Calu3 (cell line): ENCODE data around the gene RABGEF1. TPM values are rescaled to one million over a fixed set of nuclear protein-coding genes. Genes with fewer than 3 reads are reported as not detected.
"Not testable (repeated sequence)": the region's sequence is repeated elsewhere in the genome, so short reads cannot be mapped to it uniquely, and the experiment has no call there.

ENCODE experiments used
- Bru-seq: library from RNA; stranded (reverse); fragments of 400-500 nt; gene quantifications from one replicate; lab custom pipeline; 2021; lab: Mats Ljungman, UMichigan
- BruChase-seq, 2 experiments: library from RNA; stranded (reverse); fragments of 400-500 nt; gene quantifications; one replicate each; lab custom pipeline; 2021; lab: Mats Ljungman, UMichigan
- BruUV-seq: library from RNA; stranded (reverse); fragments of 400-500 nt; replicated peaks from 2 replicates; lab custom pipeline; 2021; lab: Mats Ljungman, UMichigan
- CTCF ChIA-PET: fragments of 300-600 bp; sonication (Branson Sonifier 250); formaldehyde crosslinking; loops from one replicate; lab custom pipeline; 2022; ENCODE audit warnings: antibody characterized with exemption; lab: Charles Lee
- DNase-seq: peaks from one replicate; pipeline ENCODE4 v3.0.0; 2022
- H3K27ac Mint-ChIP-seq: one replicate; pipeline ENCODE4 v1.8.0; 2022; ENCODE audit warnings: mixed read lengths; ENCODE audit not compliant: unreplicated experiment
- H3K27me3 Mint-ChIP-seq: one replicate; pipeline ENCODE4 v1.8.0; 2022; ENCODE audit warnings: mixed read lengths; ENCODE audit not compliant: unreplicated experiment
- H3K36me3 Mint-ChIP-seq: one replicate; pipeline ENCODE4 v1.8.0; 2022; ENCODE audit warnings: mild to moderate bottlenecking, moderate library complexity, mixed read lengths; ENCODE audit not compliant: insufficient read depth, unreplicated experiment
- H3K4me1 Mint-ChIP-seq: one replicate; pipeline ENCODE4 v1.8.0; 2022; ENCODE audit warnings: mild to moderate bottlenecking, low read depth, mixed read lengths; ENCODE audit not compliant: unreplicated experiment
- H3K4me3 Mint-ChIP-seq: one replicate; pipeline ENCODE4 v1.8.0; 2022; ENCODE audit warnings: mild to moderate bottlenecking, low read depth, moderate library complexity, mixed read lengths; ENCODE audit not compliant: unreplicated experiment
- H3K9me3 Mint-ChIP-seq: one replicate; pipeline ENCODE4 v1.8.0; 2022; ENCODE audit warnings: low read depth, mixed read lengths; ENCODE audit not compliant: unreplicated experiment
- intact Hi-C: fragments of 100-400 bp; cut with micrococcal nuclease; formaldehyde crosslinking; loops from one replicate; pipeline ENCODE4 v1.10.0; 2022; ENCODE audit not compliant: unreplicated experiment
- long read RNA-seq: library from polyadenylated mRNA; stranded (forward); transcript quantifications from one replicate; pipeline ENCODE4 v2.0.0, GENCODE V29; 2022
- total RNA-seq: library from RNA; stranded (reverse); gene quantifications from 2 replicates; pipeline ENCODE4 v1.2.3, GENCODE V29; 2022
- TF ChIP-seq, protein P1 (sequence below): fragments of 200-600 bp; IDR thresholded peaks from one replicate; pipeline ENCODE4 v1.8.0; 2022; ENCODE audit warnings: antibody characterized with exemption; ENCODE audit not compliant: unreplicated experiment

Gene RABGEF1
- total RNA-seq (12.2 and 14.2 TPM in 2 replicates), Bru-seq, nascent RNA (percentile 64 among the genes with signal in this experiment), BruChase-seq, experiment 1, labeled RNA remaining after a 6-hour chase (percentile 71 among the genes with signal in this experiment), BruChase-seq, experiment 2, labeled RNA remaining after a 2-hour chase (percentile 71 among the genes with signal in this experiment)
- long read RNA-seq, partial matches to known transcripts = 2 of 20 reads
- long read RNA-seq, other reads (novel, unspliced or antisense) = 14 of 20 reads

DNA sequence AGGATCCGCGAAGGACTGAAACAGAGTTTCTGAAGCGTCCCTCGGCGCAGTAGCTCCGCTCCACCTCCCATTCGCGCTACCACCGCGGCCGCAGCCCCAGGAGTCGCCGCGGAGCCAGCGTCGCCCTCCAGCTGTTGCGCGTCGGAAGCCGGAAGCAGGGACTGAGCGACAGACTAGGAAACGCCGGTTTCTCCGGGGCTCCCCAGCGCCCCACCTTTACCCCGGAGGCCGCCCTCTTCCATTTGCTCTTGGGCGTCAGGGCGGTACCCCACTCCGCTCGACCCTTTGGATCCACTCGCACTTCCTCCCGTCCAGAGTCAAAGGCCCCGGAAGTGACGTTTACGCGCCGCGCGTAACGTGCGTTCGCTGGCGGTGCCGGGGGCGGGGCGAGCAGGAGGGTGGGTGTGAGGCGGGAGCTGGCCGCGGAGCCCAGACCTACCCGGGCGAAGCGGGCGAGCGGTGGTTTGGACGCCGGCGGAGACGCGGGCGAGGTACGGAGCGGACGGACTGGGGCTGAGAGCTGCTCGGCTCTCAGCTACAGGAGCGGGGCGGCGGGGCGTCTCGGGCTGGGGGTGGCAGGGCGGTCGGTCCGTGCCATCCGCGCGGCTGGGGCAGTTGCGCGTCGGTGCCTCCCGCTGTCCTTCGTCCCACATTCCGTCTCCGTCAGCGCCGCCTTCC, at the start of gene RABGEF1:
RABGEF1 (plus strand) TSS at position 432 of the 678 bp plus-strand sequence. CDS start 31,167 bp downstream, outside the sequence.
- BruUV-seq = no TSS peak
- intact Hi-C loops = no loop called here
- TF ChIP-seq, protein P1, sequence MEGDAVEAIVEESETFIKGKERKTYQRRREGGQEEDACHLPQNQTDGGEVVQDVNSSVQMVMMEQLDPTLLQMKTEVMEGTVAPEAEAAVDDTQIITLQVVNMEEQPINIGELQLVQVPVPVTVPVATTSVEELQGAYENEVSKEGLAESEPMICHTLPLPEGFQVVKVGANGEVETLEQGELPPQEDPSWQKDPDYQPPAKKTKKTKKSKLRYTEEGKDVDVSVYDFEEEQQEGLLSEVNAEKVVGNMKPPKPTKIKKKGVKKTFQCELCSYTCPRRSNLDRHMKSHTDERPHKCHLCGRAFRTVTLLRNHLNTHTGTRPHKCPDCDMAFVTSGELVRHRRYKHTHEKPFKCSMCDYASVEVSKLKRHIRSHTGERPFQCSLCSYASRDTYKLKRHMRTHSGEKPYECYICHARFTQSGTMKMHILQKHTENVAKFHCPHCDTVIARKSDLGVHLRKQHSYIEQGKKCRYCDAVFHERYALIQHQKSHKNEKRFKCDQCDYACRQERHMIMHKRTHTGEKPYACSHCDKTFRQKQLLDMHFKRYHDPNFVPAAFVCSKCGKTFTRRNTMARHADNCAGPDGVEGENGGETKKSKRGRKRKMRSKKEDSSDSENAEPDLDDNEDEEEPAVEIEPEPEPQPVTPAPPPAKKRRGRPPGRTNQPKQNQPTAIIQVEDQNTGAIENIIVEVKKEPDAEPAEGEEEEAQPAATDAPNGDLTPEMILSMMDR = no peak
- DNase-seq = peak; percentile 93
- Mint-ChIP-seq H3K36me3 (peaks cover 28% of the 10 kb centered on the region), H3K4me1 (no peaks in the 10 kb centered on the region), H3K27ac (peak within 1 kb of the TSS; percentile 82), H3K27me3 (no peaks in the 10 kb centered on the region), H3K9me3 (peaks cover 4% of the 10 kb centered on the region), H3K4me3 (peak within 1 kb of the TSS; percentile 85)
- CTCF ChIA-PET = interaction anchor here (0.6 kb wide), 1 partner anchor 39 kb away, joined by 3 read pairs; no protein-coding TSS in a partner anchor

DNA sequence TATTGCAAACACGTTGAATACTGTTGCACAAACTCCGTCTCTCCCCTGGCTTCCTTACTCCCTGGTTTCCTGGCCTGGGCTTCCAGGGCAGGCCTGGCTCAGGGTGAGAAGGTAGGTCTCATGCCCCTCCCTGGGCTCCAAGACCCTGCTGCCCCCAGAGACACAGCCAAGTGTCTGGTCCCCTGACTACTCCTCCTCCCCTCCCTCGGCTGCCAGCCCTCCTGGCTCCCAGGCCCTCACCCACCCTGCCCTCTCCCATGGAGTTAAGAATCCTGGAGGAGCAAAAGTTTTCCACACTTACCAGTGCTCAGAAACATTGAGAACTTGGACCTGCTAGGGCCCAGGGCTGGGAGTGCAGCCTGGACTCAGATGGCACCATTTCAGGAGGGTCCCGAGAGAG, 47.2 kb upstream of the RABGEF1 start:
- Mint-ChIP-seq H3K4me3 (no peak overlapping the region), H3K36me3 (peaks cover 8% of the 10 kb centered on the region), H3K27me3 (no peaks in the 10 kb centered on the region), H3K9me3 (no peaks in the 10 kb centered on the region), H3K4me1 (no peaks in the 10 kb centered on the region), H3K27ac (no peak overlapping the region)
- BruUV-seq = no TSS peak
- CTCF ChIA-PET = no interaction called here
- intact Hi-C loops = no loop called here
- no peak for DNase-seq
- TF ChIP-seq, protein P1 = no peak

DNA sequence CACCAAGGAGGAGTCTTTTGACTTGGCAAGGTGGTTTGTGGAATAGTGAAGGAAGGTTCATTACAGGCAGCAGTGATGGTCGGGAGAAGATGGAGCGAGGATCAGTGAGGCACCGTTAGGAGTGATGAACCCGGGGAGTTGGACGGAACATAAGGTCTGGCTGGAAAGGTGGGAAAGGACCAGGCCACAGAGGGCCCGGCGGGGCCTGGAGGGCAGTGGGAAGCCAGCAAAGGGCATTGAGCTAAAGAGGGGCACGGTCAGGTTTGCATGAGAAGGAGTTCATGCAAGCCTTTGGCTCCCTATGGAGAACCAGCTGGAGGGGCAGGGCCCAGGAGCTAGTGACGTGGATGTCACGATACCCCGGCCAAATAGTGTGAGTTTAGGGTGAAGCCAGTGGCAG, 46.2 kb upstream of the RABGEF1 start:
- CTCF ChIA-PET = interaction anchor here (0.6 kb wide), 1 partner anchor 44 kb away, joined by 3 read pairs; no protein-coding TSS in a partner anchor
- Mint-ChIP-seq H3K27ac (no peak overlapping the region), H3K4me1 (no peaks in the 10 kb centered on the region), H3K4me3 (no peak overlapping the region), H3K27me3 (no peaks in the 10 kb centered on the region), H3K36me3 (peaks cover 8% of the 10 kb centered on the region), H3K9me3 (no peaks in the 10 kb centered on the region)
- intact Hi-C loops = no loop called here
- no TSS peak for BruUV-seq
- no peak for DNase-seq
- TF ChIP-seq, protein P1 = no peak

DNA sequence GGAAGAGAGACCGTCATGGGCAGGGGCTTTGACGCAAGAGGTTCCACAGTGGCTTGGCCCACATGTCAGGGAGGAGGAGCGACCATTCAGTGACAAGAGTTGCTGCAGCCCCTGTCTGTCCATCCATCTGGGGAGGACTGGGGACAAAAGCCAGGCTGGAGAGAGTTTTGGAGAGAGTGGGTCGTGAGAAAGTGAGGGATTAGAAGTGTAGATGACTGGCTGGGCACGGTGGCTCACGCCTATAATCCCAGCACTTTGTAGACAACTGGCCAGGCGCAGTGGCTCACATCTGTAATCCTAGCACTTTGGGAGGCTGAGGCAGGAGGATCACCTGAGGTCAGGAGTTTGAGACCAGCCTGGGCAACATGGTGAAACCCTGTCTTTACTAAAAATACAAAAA, 45.1 kb upstream of the RABGEF1 start:
- not testable (repeated sequence) for BruUV-seq

DNA sequence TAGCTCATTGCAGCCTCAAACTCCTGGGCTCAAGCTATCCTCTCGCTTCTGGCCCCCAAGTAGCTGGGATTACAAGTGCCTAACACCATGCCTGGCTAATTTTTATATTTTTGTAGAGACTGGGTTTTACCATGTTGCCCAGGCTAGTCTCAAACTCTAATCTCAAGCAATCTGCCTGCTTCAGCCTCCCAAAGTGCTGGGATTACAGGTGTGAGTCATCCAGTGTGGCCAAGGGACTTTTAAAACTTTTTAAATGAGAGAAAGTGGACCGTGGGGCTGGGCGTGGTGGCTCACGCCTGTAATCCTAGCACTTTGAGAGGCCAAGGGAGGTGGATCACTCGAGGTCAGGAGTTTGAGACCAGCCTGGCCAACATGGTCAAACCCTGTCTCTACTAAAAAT, 44.4 kb upstream of the RABGEF1 start:
- intact Hi-C loops, DNase-seq, H3K27me3 Mint-ChIP-seq, H3K4me3 Mint-ChIP-seq, H3K9me3 Mint-ChIP-seq, H3K27ac Mint-ChIP-seq, CTCF ChIA-PET, H3K4me1 Mint-ChIP-seq, H3K36me3 Mint-ChIP-seq, BruUV-seq: not testable (repeated sequence)

More for the DNA sequence above, 45.1 kb upstream of the RABGEF1 start:
- H3K4me1 Mint-ChIP-seq, H3K27ac Mint-ChIP-seq, H3K36me3 Mint-ChIP-seq, intact Hi-C loops, CTCF ChIA-PET, H3K9me3 Mint-ChIP-seq, H3K4me3 Mint-ChIP-seq, DNase-seq, H3K27me3 Mint-ChIP-seq: not testable (repeated sequence)
